PFSK-1 (cell line): Measurements from ENCODE around the gene CTTNBP2NL.
A peak's percentile ranks its signal among the peaks of the same experiment; 100 is the strongest.

Source experiments
- FOXP2 ChIP-seq: optimal IDR thresholded peaks from 2 replicates; pipeline ENCODE3; 2011; ENCODE audit warnings: borderline replicate concordance, control low read depth, inconsistent platforms; ENCODE audit not compliant: insufficient read depth; ENCODE audit errors: extremely low read length, extremely low read depth
- POLR2AphosphoS5 ChIP-seq: IDR thresholded peaks from 2 replicates; pipeline ENCODE4 v1.6.1; 2012; ENCODE audit warnings: low read depth, mild to moderate bottlenecking, control low read depth, low read length, moderate library complexity
- REST ChIP-seq, 2 experiments: IDR thresholded peaks; 2 replicates each; pipeline versions ENCODE4 v1.6.1 to v1.8.0; 2011 to 2012; ENCODE audit warnings: low read depth in 2 of 2, low read length in 2 of 2, control low read depth in 1 of 2, inconsistent platforms in 1 of 2, mild to moderate bottlenecking in 1 of 2, moderate library complexity in 1 of 2; ENCODE audit not compliant: insufficient read depth in 1 of 2
- SIN3A ChIP-seq: IDR thresholded peaks from 2 replicates; pipeline ENCODE4 v1.6.1; 2012; ENCODE audit warnings: mild to moderate bottlenecking, low read length, moderate library complexity, borderline replicate concordance; ENCODE audit not compliant: insufficient read depth
- TAF1 ChIP-seq: IDR thresholded peaks from 2 replicates; pipeline ENCODE4 v1.6.1; 2012; ENCODE audit warnings: low read length, control low read depth, borderline replicate concordance; ENCODE audit not compliant: insufficient read depth

The CTTNBP2NL gene

GRCh38 chr1:112492076-112492475 lies 96.1 kb downstream of the CTTNBP2NL start:
- no peak for TF ChIP-seq SIN3A
- no peak for TF ChIP-seq TAF1
- no peak for TF ChIP-seq REST (IDR thresholded peaks at IDR 0.05; ENCODE audit: insufficient read depth in 1 of 2, low read depth in 2 of 2, low read length in 2 of 2)
- no peak for TF ChIP-seq FOXP2
- TF ChIP-seq POLR2AphosphoS5 = no peak

DNA sequence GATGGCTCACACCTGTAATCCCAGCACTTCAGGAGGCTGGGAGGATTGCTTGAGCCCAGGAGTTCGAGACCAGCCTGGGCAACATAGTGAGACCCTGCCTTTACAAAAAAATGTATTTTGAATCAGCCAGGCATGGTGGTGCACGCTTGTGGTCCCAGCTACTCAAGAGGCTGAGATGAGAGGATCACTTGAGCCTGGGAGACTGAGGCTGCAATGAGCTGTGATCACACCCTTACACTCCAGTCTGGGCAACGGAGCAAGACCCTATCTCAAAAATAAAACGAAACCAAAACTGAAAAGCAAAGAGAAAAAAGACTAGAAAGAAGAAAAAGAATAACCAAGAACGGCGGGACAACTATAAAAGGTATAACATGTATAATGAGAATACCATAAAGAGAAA lies 97.3 kb downstream of the CTTNBP2NL start:
- TF ChIP-seq SIN3A = no peak
- no peak for TF ChIP-seq REST (IDR thresholded peaks at IDR 0.05; ENCODE audit: insufficient read depth in 1 of 2, low read depth in 2 of 2, low read length in 2 of 2)
- TF ChIP-seq FOXP2 = no peak
- no peak for TF ChIP-seq POLR2AphosphoS5
- no peak for TF ChIP-seq TAF1

DNA sequence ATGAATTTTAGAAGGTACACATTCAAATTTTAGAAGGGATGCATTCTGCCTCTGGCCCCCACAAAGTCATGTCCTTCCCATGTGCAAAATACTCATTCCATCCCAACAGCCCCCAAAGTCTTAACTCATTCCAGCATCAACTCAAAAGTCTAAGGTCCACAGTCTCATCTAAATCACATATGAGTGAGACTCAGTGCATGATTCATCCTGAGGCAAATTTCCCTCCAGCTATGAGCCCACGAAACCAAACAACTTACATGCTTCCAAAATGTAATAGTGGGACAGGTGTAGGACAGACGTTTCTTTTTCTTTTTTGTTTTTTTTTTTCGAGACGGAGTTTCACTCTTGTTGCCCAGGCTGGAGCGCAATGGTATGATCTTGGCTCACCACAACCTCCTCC lies 100.3 kb downstream of the CTTNBP2NL start:
- TF ChIP-seq FOXP2 (no peak), POLR2AphosphoS5 (no peak), REST (IDR thresholded peaks at IDR 0.05; ENCODE audit: insufficient read depth in 1 of 2, low read depth in 2 of 2, low read length in 2 of 2) (no peak), SIN3A (no peak), TAF1 (no peak)

DNA sequence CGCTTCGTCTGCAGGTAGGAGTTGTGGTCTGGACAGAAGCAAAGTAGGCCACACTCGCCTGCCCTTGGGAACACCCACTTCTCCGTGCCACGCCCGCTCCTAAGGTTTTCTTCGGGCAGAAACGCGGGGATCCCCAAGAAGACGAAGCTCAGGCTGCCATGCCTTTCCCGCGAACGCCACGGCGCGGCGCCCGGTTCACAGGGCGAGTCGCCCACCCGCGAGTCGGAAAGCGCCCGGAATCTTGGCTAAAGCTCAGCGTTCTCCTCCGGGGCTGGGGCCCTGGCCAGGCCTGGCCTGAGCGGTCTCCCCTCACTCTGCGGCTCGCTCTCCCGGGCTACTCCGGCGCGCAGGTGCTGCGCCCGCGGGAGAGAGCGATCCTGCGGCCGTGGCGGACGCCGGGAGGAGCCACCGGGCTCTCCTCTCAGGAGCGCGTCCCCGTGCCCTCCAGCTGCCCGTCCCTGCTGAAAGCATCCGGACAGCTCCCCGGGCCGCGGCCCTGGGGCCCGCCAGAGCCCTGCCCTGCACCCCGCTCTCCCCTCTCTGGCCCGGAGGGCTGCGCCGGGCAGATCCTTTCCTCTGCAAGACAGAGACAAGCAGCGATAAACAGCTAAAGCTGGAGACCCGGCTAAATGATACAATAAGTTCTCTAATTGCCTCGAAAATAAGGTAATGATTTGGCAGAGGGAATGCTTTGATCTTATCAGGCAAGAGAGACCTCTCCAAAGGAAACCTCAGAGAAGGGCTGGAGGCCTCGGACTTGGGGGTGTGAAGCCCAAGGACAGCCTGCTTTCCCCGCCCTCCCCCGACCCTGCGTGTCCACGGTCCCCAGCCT lies 106.0 kb downstream of the CTTNBP2NL start:
- TF ChIP-seq SIN3A (no peak), POLR2AphosphoS5 (no peak), REST (IDR thresholded peaks at IDR 0.05; ENCODE audit: insufficient read depth in 1 of 2, low read depth in 2 of 2, low read length in 2 of 2) (peak; percentile 61 to 81; a peak in 3 of 4 replicates), FOXP2 (peak; percentile 24), TAF1 (no peak)

GRCh38 chr1:112502826-112503225 lies 106.8 kb downstream of the CTTNBP2NL start:
- TF ChIP-seq POLR2AphosphoS5 = no peak
- no peak for TF ChIP-seq TAF1
- TF ChIP-seq FOXP2 = no peak
- no peak for TF ChIP-seq REST (IDR thresholded peaks at IDR 0.05; ENCODE audit: insufficient read depth in 1 of 2, low read depth in 2 of 2, low read length in 2 of 2)
- TF ChIP-seq SIN3A = no peak
